Panc1 (cell line): ENCODE measurements around the gene HOXB2. TPM values are rescaled to one million over a fixed set of nuclear protein-coding genes. Genes with fewer than 3 reads are reported as not detected.

Source experiments
- ATAC-seq: fragments of 200-7000 bp; cut with Tn5 transposase; 2 replicates; pipeline ENCODE4 v1.9.1; 2020; ENCODE audit warnings: mild to moderate bottlenecking, moderate library complexity
- BruUV-seq: library from RNA; stranded (reverse); fragments of 400-500 nt; replicated peaks from 2 replicates; lab custom pipeline; 2021; lab: Mats Ljungman, UMichigan
- CTCF ChIA-PET: fragments of 300-600 bp; sonication (Branson Sonifier 250); formaldehyde crosslinking; loops from one replicate; lab custom pipeline; 2022; ENCODE audit warnings: antibody characterized with exemption; lab: Charles Lee
- POLR2A ChIA-PET: fragments of 300-600 bp; sonication (Branson Sonifier 250); formaldehyde crosslinking; loops from one replicate; lab custom pipeline; 2022; ENCODE audit warnings: antibody characterized with exemption; lab: Charles Lee
- DNase-seq: peaks from one replicate; pipeline ENCODE4 v3.0.0-alpha.2; 2010; ENCODE audit warnings: low read depth, low spot score
- H3K27ac ChIP-seq: 2 replicates; pipeline ENCODE4 v1.5.1; 2011; ENCODE audit warnings: mild to moderate bottlenecking, low read length, inconsistent platforms
- H3K27me3 ChIP-seq: fragments of 200-500 bp; sonication (Bioruptor generic); 2 replicates; pipeline ENCODE4 v1.6.0; 2014; ENCODE audit warnings: low read length, inconsistent platforms; ENCODE audit not compliant: control insufficient read depth, insufficient read depth
- H3K36me3 ChIP-seq: fragments of 200-500 bp; sonication (Bioruptor generic); 2 replicates; pipeline ENCODE4 v1.5.1; 2014; ENCODE audit warnings: inconsistent platforms, mild to moderate bottlenecking, low read length, moderate library complexity; ENCODE audit not compliant: control insufficient read depth, insufficient read depth
- H3K4me1 ChIP-seq: 2 replicates; pipeline ENCODE4 v1.5.1; 2011; ENCODE audit warnings: inconsistent platforms, mild to moderate bottlenecking, low read length, moderate library complexity; ENCODE audit not compliant: control insufficient read depth, insufficient read depth
- H3K4me3 ChIP-seq, 2 experiments: 2 replicates each; pipeline ENCODE4 v1.5.1; 2011 to 2012; ENCODE audit warnings: low read depth in 2 of 2, low read length in 2 of 2, mild to moderate bottlenecking in 2 of 2, inconsistent platforms in 1 of 2, moderate library complexity in 1 of 2
- H3K9me3 ChIP-seq: fragments of 200-500 bp; sonication (Bioruptor generic); 2 replicates; pipeline ENCODE4 v1.5.1; 2014; ENCODE audit warnings: low read depth, mild to moderate bottlenecking, inconsistent platforms, low read length, moderate library complexity; ENCODE audit not compliant: control insufficient read depth, insufficient read depth
- POLR2AphosphoS5 ChIP-seq: IDR thresholded peaks from 2 replicates; pipeline ENCODE4 v1.6.1; 2012; ENCODE audit warnings: mild to moderate bottlenecking, low read depth, low read length, moderate library complexity
- SIN3A ChIP-seq: IDR thresholded peaks from 2 replicates; pipeline ENCODE4 v1.6.1; 2012; ENCODE audit warnings: low read depth, mild to moderate bottlenecking, low read length, moderate library complexity, borderline replicate concordance; ENCODE audit not compliant: insufficient read depth
- TCF7L2 ChIP-seq: IDR thresholded peaks from 2 replicates; pipeline ENCODE4 v1.6.1; 2011; ENCODE audit warnings: mild to moderate bottlenecking, low read depth, low read length, inconsistent platforms
- in situ Hi-C: cut with HindIII; loops from 2 replicates; pipeline ENCODE4 v1.10.0; 2016; ENCODE audit warnings: low sequenced_read_pairs, low pct_unique_long_range_greater_than_20kb
- intact Hi-C: fragments of 100-400 bp; cut with micrococcal nuclease; formaldehyde crosslinking; loops from one replicate; pipeline ENCODE4 v1.10.0; 2022; ENCODE audit not compliant: unreplicated experiment
- total RNA-seq: library from RNA; stranded (reverse); gene quantifications from one replicate; pipeline ENCODE4 v1.2.1, GENCODE V29; 2021; ENCODE audit not compliant: unreplicated experiment
- TF ChIP-seq, protein P1 (sequence below), 2 experiments: IDR thresholded peaks; 2 replicates each; pipeline ENCODE4 v1.6.1; 2011 to 2012; ENCODE audit warnings: low read depth in 2 of 2, control low read depth in 1 of 2, low read length in 1 of 2, mild to moderate bottlenecking in 1 of 2, moderate library complexity in 1 of 2; ENCODE audit not compliant: insufficient read depth in 1 of 2
- TF ChIP-seq, protein P2 (sequence below): fragments of 450-650 bp; IDR thresholded peaks from 2 replicates; pipeline ENCODE4 v1.5.1; 2017; ENCODE audit warnings: mild to moderate bottlenecking

HOXB2 gene
- total RNA-seq, 1 experiment from 2014 or later = 70.1 TPM

DNA sequence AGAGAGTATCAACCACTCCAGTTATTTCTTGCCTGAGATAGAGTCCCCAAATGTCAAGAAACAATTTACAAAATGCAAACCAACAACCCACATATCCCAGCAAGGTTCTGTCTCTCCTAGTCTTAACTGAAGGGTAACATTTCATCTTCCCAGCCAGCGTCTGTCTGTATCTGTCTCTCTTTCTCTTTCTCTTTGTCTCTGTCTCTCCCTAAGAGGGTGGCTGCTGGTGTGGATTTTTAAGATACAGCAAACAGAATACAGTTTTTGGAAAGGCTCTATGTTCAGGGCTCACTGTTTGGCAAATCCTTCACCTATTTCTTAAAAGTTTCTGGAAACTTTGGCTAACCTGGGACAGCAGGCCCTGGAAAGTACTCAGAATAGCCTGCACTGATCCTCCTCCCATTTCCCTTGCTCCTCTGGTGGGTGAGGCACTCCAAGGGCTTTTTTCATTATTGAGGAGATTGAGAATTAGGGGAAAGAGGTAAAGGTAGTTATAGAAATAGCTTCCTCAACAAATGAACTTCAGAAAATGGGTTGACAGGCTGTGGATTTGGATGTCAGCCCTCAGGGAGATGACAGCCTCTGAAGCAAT is 27.0 kb upstream of the HOXB2 start:
- no TSS peak for BruUV-seq
- ChIA-PET CTCF (no interaction called here), POLR2A (interaction anchor here (0.7 kb wide), 1 partner anchor 16 kb away, joined by 3 read pairs; no protein-coding TSS in a partner anchor)
- Histone ChIP-seq H3K4me1 (peaks cover 97% of the 10 kb centered on the region), H3K36me3 (peaks cover 15% of the 10 kb centered on the region), H3K9me3 (no peaks in the 10 kb centered on the region), H3K27ac (peak overlapping the region; percentile 97), H3K4me3 (peak overlapping the region; percentile 22 to 99; a peak in 3 of 4 replicates), H3K27me3 (no peaks in the 10 kb centered on the region)
- TF ChIP-seq, protein P1, sequence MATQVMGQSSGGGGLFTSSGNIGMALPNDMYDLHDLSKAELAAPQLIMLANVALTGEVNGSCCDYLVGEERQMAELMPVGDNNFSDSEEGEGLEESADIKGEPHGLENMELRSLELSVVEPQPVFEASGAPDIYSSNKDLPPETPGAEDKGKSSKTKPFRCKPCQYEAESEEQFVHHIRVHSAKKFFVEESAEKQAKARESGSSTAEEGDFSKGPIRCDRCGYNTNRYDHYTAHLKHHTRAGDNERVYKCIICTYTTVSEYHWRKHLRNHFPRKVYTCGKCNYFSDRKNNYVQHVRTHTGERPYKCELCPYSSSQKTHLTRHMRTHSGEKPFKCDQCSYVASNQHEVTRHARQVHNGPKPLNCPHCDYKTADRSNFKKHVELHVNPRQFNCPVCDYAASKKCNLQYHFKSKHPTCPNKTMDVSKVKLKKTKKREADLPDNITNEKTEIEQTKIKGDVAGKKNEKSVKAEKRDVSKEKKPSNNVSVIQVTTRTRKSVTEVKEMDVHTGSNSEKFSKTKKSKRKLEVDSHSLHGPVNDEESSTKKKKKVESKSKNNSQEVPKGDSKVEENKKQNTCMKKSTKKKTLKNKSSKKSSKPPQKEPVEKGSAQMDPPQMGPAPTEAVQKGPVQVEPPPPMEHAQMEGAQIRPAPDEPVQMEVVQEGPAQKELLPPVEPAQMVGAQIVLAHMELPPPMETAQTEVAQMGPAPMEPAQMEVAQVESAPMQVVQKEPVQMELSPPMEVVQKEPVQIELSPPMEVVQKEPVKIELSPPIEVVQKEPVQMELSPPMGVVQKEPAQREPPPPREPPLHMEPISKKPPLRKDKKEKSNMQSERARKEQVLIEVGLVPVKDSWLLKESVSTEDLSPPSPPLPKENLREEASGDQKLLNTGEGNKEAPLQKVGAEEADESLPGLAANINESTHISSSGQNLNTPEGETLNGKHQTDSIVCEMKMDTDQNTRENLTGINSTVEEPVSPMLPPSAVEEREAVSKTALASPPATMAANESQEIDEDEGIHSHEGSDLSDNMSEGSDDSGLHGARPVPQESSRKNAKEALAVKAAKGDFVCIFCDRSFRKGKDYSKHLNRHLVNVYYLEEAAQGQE (IDR thresholded peaks at IDR 0.05; ENCODE audit: insufficient read depth in 1 of 2, low read depth in 2 of 2, low read length in 1 of 2) = no peak
- no peak for TF ChIP-seq SIN3A
- TF ChIP-seq, protein P2, sequence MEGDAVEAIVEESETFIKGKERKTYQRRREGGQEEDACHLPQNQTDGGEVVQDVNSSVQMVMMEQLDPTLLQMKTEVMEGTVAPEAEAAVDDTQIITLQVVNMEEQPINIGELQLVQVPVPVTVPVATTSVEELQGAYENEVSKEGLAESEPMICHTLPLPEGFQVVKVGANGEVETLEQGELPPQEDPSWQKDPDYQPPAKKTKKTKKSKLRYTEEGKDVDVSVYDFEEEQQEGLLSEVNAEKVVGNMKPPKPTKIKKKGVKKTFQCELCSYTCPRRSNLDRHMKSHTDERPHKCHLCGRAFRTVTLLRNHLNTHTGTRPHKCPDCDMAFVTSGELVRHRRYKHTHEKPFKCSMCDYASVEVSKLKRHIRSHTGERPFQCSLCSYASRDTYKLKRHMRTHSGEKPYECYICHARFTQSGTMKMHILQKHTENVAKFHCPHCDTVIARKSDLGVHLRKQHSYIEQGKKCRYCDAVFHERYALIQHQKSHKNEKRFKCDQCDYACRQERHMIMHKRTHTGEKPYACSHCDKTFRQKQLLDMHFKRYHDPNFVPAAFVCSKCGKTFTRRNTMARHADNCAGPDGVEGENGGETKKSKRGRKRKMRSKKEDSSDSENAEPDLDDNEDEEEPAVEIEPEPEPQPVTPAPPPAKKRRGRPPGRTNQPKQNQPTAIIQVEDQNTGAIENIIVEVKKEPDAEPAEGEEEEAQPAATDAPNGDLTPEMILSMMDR = no peak
- TF ChIP-seq TCF7L2 = no peak
- TF ChIP-seq POLR2AphosphoS5 = no peak; the same call in 1 of the 2 replicates
- in situ Hi-C loops = no loop called here
- DNase-seq (no peak), ATAC-seq (no peak; the same call in 1 of the 2 replicates)
- intact Hi-C loops = no loop called here

DNA sequence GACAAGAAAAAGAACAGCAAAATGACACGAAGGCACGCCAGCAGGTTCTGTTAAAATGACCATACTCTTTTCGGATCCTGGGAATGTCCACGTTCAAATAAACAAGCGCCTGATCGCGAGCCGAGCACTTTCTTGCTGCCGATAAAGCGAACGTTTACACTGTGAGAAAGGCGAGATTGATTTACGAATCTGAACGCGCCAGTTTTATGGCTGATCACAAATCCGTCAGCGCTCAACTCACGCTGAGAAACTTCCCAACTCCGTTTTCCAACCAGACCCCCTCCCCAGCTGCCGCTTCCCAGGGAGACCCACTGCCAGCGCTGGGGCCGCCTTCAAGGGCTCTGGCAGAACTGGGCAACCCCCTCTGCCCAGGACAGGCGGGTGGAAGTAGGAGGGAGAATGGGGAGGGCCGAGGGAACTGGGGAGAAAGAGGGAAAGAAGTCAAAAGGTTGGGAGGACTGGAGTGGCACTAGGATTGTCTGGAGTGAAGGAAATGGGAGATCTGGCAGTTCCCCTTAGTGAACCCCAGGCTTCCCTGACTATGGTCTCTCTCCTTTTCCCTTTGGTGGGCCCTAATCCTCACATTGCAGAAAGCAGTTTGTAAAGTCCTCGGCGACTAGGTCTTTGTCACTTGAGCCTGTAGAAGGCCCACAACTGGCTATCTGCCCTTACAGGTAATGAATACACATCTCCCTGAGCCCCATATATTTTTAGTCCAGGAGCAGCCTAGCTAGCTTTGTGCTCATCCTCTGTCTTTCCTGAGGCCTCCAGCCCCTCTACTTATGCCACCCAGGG is 26.3 kb upstream of the HOXB2 start:
- H3K4me3 ChIP-seq = peak overlapping the region; percentile 22 to 99

More for the DNA sequence above, 26.3 kb upstream of the HOXB2 start:
- peak; percentile 26; the same call in 1 of the 2 replicates for TF ChIP-seq SIN3A
- TF ChIP-seq, protein P2 = no peak
- TF ChIP-seq TCF7L2 = peak; percentile 79
- TF ChIP-seq, protein P1 (IDR thresholded peaks at IDR 0.05; ENCODE audit: insufficient read depth in 1 of 2, low read depth in 2 of 2, low read length in 1 of 2) = no peak
- TF ChIP-seq POLR2AphosphoS5 = no peak; the same call in 1 of the 2 replicates
- peak; percentile 17; the same call in 1 of the 2 replicates for ATAC-seq
- no peak for DNase-seq
- H3K27me3 ChIP-seq = no peaks in the 10 kb centered on the region
- H3K4me1 ChIP-seq = peaks cover 99% of the 10 kb centered on the region
- in situ Hi-C loops = no loop called here
- ChIA-PET POLR2A (no interaction called here), CTCF (no interaction called here)
- peaks cover 14% of the 10 kb centered on the region for H3K36me3 ChIP-seq
- H3K27ac ChIP-seq = peak overlapping the region; percentile 97
- no peaks in the 10 kb centered on the region for H3K9me3 ChIP-seq
- intact Hi-C loops = no loop called here
- BruUV-seq = TSS peak; percentile 0
